HCT116 (cell line): ENCODE measurements around the gene PWWP2B. TPM values are rescaled to one million over a fixed set of nuclear protein-coding genes. Genes with fewer than 3 reads are reported as not detected.

Experiments used
- ATAC-seq: fragments of 200-7000 bp; cut with Tn5 transposase; 2 replicates; pipeline ENCODE4 v1.9.1; 2020; ENCODE audit warnings: mild to moderate bottlenecking, moderate library complexity
- BruUV-seq: library from RNA; stranded (reverse); fragments of 400-500 nt; replicated peaks from 2 replicates; lab custom pipeline; 2021; lab: Mats Ljungman, UMichigan
- CTCF ChIA-PET: fragments of 300-600 bp; sonication (Branson Sonifier 250); formaldehyde crosslinking; loops from one replicate; lab custom pipeline; 2021; ENCODE audit warnings: antibody characterized with exemption; lab: Charles Lee
- POLR2A ChIA-PET: fragments of 300-600, 350-600 bp; sonication (Branson Sonifier 250); formaldehyde crosslinking; loops from one replicate; lab custom pipeline; 2021; ENCODE audit warnings: antibody characterized with exemption; lab: Charles Lee
- RAD21 ChIA-PET, 2 experiments: fragments of 300-600 bp; sonication (Branson Sonifier 250); formaldehyde crosslinking; loops; one replicate each; lab custom pipeline; 2023; ENCODE audit warnings: low total read pairs in 2 of 2; ENCODE audit not compliant: uncharacterized antibody in 2 of 2, unreplicated experiment in 2 of 2, low non-redundant PET in 1 of 2; lab: Charles Lee
- DNase-seq: peaks from one replicate; pipeline ENCODE4 v3.0.0-alpha.2; 2010; ENCODE audit warnings: low read depth, low spot score
- H2AFZ ChIP-seq: fragments of 200-600 bp; shearing (Covaris generic), sonication (generic); 2 replicates; pipeline ENCODE4 v1.6.1; 2017; ENCODE audit warnings: low read depth, mixed run types, mixed read lengths, antibody characterized with exemption, low read length; ENCODE audit not compliant: poor library complexity, severe bottlenecking
- H3K27ac ChIP-seq: 2 replicates; pipeline ENCODE4 v1.5.1; 2012; ENCODE audit warnings: low read depth, low read length
- H3K27me3 ChIP-seq: fragments of 200-600 bp; sonication (generic); 2 replicates; pipeline ENCODE4 v1.6.1; 2016; ENCODE audit warnings: mixed run types, low read length, mixed read lengths; ENCODE audit not compliant: insufficient read depth
- H3K36me3 ChIP-seq, 2 experiments: fragments of 200-500 bp in 1 of 2; fragments of 200-600 bp in 1 of 2; sonication (Bioruptor generic) in 1 of 2; sonication (generic) in 1 of 2; 2 replicates each; pipeline versions ENCODE4 v1.5.1 to v1.6.1; 2014 to 2016; ENCODE audit warnings: low read length in 2 of 2, inconsistent platforms in 1 of 2, mixed read lengths in 1 of 2, mixed run types in 1 of 2; ENCODE audit not compliant: insufficient read depth in 2 of 2, control insufficient read depth in 1 of 2
- H3K4me1 ChIP-seq, 2 experiments: fragments of 200-600 bp in 1 of 2; sonication (generic) in 1 of 2; 2 replicates each; pipeline versions ENCODE4 v1.5.1 to v1.6.1; 2012 to 2017; ENCODE audit warnings: low read length in 2 of 2, inconsistent platforms in 1 of 2, mild to moderate bottlenecking in 1 of 2, mixed read lengths in 1 of 2, mixed run types in 1 of 2, moderate library complexity in 1 of 2; ENCODE audit not compliant: insufficient read depth in 2 of 2, control insufficient read depth in 1 of 2
- H3K4me2 ChIP-seq: fragments of 200-600 bp; sonication (generic); 2 replicates; pipeline ENCODE4 v1.6.1; 2017; ENCODE audit warnings: mixed run types, low read length, mixed read lengths
- H3K4me3 ChIP-seq, 2 experiments: fragments of 200-600 bp in 1 of 2; sonication (generic) in 1 of 2; replicated peaks in 1 of 2; 2 replicates each; pipeline ENCODE4 v1.5.1; 2011 to 2016; ENCODE audit warnings: low read length in 2 of 2, control low read depth in 1 of 2, low read depth in 1 of 2, mild to moderate bottlenecking in 1 of 2, mixed read lengths in 1 of 2, mixed run types in 1 of 2
- H3K79me2 ChIP-seq: fragments of 200-600 bp; sonication (generic); 2 replicates; pipeline ENCODE4 v1.6.1; 2017; ENCODE audit warnings: mild to moderate bottlenecking, mixed run types, low read length, moderate library complexity, mixed read lengths; ENCODE audit not compliant: insufficient read depth
- H3K9ac ChIP-seq: fragments of 200-600 bp; sonication (generic); 2 replicates; pipeline ENCODE4 v1.6.1; 2016; ENCODE audit warnings: low read length, mixed read lengths
- H3K9me2 ChIP-seq: fragments of 200-600 bp; sonication (generic), shearing (Covaris generic); 2 replicates; pipeline ENCODE4 v1.6.1; 2017; ENCODE audit warnings: mixed run types, mild to moderate bottlenecking, moderate library complexity; ENCODE audit not compliant: insufficient read depth
- H3K9me3 ChIP-seq, 2 experiments: fragments of 200-500 bp in 1 of 2; fragments of 200-600 bp in 1 of 2; sonication (Bioruptor generic) in 1 of 2; sonication (generic) in 1 of 2; 2 replicates each; pipeline ENCODE4 v1.6.1; 2014 to 2017; ENCODE audit warnings: low read length in 2 of 2, mixed read lengths in 2 of 2, inconsistent platforms in 1 of 2, low read depth in 1 of 2, mild to moderate bottlenecking in 1 of 2, mixed run types in 1 of 2, moderate library complexity in 1 of 2; ENCODE audit not compliant: control insufficient read depth in 1 of 2, insufficient read depth in 1 of 2
- H4K20me1 ChIP-seq: fragments of 200-600 bp; sonication (generic), shearing (Covaris generic); 2 replicates; pipeline ENCODE4 v1.6.1; 2017; ENCODE audit warnings: mixed run types, mild to moderate bottlenecking, moderate library complexity; ENCODE audit not compliant: insufficient read depth
- CEBPB ChIP-seq: IDR thresholded peaks from 2 replicates; pipeline ENCODE4 v1.6.1; 2012; ENCODE audit warnings: low read depth
- EGR1 ChIP-seq: IDR thresholded peaks from 2 replicates; pipeline ENCODE4 v1.6.1; 2012; ENCODE audit warnings: low read depth
- EZH2 ChIP-seq: fragments of 200-600 bp; sonication (generic); IDR thresholded peaks from 2 replicates; pipeline ENCODE4 v1.6.1; 2017; ENCODE audit warnings: antibody characterized with exemption, mixed run types
- EZH2phosphoT487 ChIP-seq: fragments of 200-600 bp; IDR thresholded peaks from 2 replicates; pipeline ENCODE4 v1.6.1; 2018; ENCODE audit warnings: antibody characterized with exemption, borderline replicate concordance
- FOSL1 ChIP-seq: IDR thresholded peaks from 2 replicates; pipeline ENCODE4 v1.6.1; 2012; ENCODE audit warnings: low read depth
- JUND ChIP-seq: IDR thresholded peaks from 2 replicates; pipeline ENCODE4 v1.6.1; 2012
- POLR2A ChIP-seq: IDR thresholded peaks from 2 replicates; pipeline ENCODE4 v1.7.0; 2011; ENCODE audit warnings: borderline replicate concordance; ENCODE audit not compliant: insufficient read depth, insufficient read length; ENCODE audit errors: extremely low read depth
- POLR2AphosphoS5 ChIP-seq: IDR thresholded peaks from 2 replicates; pipeline ENCODE4 v1.6.1; 2011; ENCODE audit warnings: mild to moderate bottlenecking, low read depth, low read length, moderate library complexity
- SP1 ChIP-seq: IDR thresholded peaks from 2 replicates; pipeline ENCODE4 v1.6.1; 2012; ENCODE audit warnings: low read depth
- TCF7L2 ChIP-seq: IDR thresholded peaks from 2 replicates; pipeline ENCODE4 v1.7.0; 2011; ENCODE audit warnings: borderline replicate concordance, inconsistent platforms; ENCODE audit not compliant: insufficient read depth, insufficient read length; ENCODE audit errors: extremely low read depth
- ZFX ChIP-seq: fragments of 450-650 bp; IDR thresholded peaks from 2 replicates; pipeline ENCODE4 v1.6.1; 2017
- ZNF274 ChIP-seq: fragments of 200-500 bp; sonication (Bioruptor generic); IDR thresholded peaks from 2 replicates; pipeline ENCODE4 v1.6.1; 2014; ENCODE audit warnings: mild to moderate bottlenecking, low read depth, low read length, inconsistent platforms
- intact Hi-C: fragments of 100-400 bp; cut with micrococcal nuclease; formaldehyde crosslinking; loops from 2 replicates; pipeline ENCODE4 v1.10.0; 2022
- total RNA-seq: library from RNA; stranded (reverse); gene quantifications from one replicate; pipeline ENCODE4 v1.2.1, GENCODE V29; 2021; ENCODE audit not compliant: unreplicated experiment
- TF ChIP-seq, protein P1 (sequence below): IDR thresholded peaks from 2 replicates; pipeline ENCODE4 v1.6.1; 2012
- TF ChIP-seq, protein P2 (sequence below): IDR thresholded peaks from 2 replicates; pipeline ENCODE4 v1.6.1; 2012
- TF ChIP-seq, protein P3 (sequence below): IDR thresholded peaks from 2 replicates; pipeline ENCODE4 v1.6.1; 2011; ENCODE audit warnings: mild to moderate bottlenecking, low read length, moderate library complexity; ENCODE audit not compliant: insufficient replicate concordance; ENCODE audit errors: extremely low read depth
- TF ChIP-seq, protein P4 (sequence below), 3 experiments: fragments of 200-600 bp in 1 of 3; sonication (generic) in 1 of 3; IDR thresholded peaks in 2 of 3; conservative IDR thresholded peaks in 1 of 3; 2 replicates each; pipeline ENCODE4 v1.5.1; 2012 to 2017; ENCODE audit warnings: low read depth in 2 of 3, low read length in 2 of 3, antibody characterized with exemption in 1 of 3, borderline replicate concordance in 1 of 3, control low read depth in 1 of 3, mild to moderate bottlenecking in 1 of 3, mixed read lengths in 1 of 3, mixed run types in 1 of 3, moderate library complexity in 1 of 3; ENCODE audit not compliant: insufficient read depth in 1 of 3

PWWP2B gene
- total RNA-seq, 1 experiment from 2014 or later, result 13.9 TPM

DNA sequence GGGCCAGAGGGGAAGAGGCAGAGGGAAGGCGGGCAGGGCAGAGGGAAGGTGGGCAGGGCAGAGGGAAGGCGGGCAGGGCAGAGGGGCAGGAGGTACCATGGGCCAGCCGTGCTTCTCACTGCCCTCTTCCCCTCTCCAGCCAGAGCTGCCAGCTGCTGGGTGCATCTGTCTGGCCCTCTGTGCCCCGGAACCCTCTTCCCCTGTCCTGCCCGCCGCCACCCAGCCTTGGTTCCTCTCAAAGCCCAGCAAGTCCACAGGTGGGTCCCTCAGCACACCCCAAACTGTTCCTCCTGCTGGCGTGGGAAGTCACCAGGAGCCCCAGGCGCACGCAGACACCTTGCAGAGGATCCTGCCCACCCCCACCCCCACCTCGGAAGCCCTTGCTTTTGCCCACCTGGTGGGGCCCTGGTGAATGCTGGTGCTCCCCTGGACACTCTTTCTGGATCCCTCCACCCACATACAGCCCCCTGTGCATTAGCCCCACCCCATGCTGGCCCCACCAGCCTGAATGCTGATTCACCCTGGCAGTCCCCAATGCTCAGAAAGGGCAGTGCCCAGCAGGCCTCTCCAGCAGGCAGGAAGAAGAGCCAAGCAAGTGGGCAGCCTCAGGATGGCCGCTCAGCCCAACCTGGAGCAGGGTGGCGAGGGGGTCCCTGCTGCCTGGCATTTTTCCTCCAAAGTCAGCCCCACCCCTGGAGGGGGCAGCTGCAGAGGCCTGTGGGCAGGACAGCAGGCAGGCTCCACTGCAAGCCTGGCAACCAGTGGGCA is 1.9 kb upstream of the PWWP2B start:
- Histone ChIP-seq H3K9me2 (no peaks in the 10 kb centered on the region), H2AFZ (no peak overlapping the region), H3K4me2 (peak overlapping the region; percentile 64), H3K36me3 (no peaks in the 10 kb centered on the region), H3K27ac (peak overlapping the region; percentile 79; the same call in 1 of the 2 replicates), H3K79me2 (peaks cover 23% of the 10 kb centered on the region), H3K9me3 (no peaks in the 10 kb centered on the region), H3K4me3 (no peak overlapping the region), H3K27me3 (no peaks in the 10 kb centered on the region), H3K4me1 (peaks cover 11 to 36% of the 10 kb centered on the region in 2 experiments), H4K20me1 (no peaks in the 10 kb centered on the region), H3K9ac (peak overlapping the region; percentile 60; the same call in 1 of the 2 replicates)
- no peak for TF ChIP-seq CEBPB
- TF ChIP-seq, protein P1, sequence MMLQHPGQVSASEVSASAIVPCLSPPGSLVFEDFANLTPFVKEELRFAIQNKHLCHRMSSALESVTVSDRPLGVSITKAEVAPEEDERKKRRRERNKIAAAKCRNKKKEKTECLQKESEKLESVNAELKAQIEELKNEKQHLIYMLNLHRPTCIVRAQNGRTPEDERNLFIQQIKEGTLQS, result no peak
- no peak for TF ChIP-seq EGR1
- no peak for TF ChIP-seq SP1
- no peak for TF ChIP-seq POLR2A
- TF ChIP-seq, protein P2, sequence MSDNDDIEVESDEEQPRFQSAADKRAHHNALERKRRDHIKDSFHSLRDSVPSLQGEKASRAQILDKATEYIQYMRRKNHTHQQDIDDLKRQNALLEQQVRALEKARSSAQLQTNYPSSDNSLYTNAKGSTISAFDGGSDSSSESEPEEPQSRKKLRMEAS, result no peak
- TF ChIP-seq, protein P3, sequence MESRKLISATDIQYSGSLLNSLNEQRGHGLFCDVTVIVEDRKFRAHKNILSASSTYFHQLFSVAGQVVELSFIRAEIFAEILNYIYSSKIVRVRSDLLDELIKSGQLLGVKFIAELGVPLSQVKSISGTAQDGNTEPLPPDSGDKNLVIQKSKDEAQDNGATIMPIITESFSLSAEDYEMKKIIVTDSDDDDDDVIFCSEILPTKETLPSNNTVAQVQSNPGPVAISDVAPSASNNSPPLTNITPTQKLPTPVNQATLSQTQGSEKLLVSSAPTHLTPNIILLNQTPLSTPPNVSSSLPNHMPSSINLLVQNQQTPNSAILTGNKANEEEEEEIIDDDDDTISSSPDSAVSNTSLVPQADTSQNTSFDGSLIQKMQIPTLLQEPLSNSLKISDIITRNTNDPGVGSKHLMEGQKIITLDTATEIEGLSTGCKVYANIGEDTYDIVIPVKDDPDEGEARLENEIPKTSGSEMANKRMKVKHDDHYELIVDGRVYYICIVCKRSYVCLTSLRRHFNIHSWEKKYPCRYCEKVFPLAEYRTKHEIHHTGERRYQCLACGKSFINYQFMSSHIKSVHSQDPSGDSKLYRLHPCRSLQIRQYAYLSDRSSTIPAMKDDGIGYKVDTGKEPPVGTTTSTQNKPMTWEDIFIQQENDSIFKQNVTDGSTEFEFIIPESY, result no peak
- TF ChIP-seq TCF7L2, result no peak
- no peak for TF ChIP-seq ZFX
- no peak for TF ChIP-seq FOSL1
- TF ChIP-seq EZH2phosphoT487, result no peak
- TF ChIP-seq, protein P4, sequence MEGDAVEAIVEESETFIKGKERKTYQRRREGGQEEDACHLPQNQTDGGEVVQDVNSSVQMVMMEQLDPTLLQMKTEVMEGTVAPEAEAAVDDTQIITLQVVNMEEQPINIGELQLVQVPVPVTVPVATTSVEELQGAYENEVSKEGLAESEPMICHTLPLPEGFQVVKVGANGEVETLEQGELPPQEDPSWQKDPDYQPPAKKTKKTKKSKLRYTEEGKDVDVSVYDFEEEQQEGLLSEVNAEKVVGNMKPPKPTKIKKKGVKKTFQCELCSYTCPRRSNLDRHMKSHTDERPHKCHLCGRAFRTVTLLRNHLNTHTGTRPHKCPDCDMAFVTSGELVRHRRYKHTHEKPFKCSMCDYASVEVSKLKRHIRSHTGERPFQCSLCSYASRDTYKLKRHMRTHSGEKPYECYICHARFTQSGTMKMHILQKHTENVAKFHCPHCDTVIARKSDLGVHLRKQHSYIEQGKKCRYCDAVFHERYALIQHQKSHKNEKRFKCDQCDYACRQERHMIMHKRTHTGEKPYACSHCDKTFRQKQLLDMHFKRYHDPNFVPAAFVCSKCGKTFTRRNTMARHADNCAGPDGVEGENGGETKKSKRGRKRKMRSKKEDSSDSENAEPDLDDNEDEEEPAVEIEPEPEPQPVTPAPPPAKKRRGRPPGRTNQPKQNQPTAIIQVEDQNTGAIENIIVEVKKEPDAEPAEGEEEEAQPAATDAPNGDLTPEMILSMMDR (IDR thresholded peaks at IDR 0.05 in 2 of 3, conservative IDR thresholded peaks at IDR 0.05 in 1 of 3; ENCODE audit: borderline replicate concordance in 1 of 3, insufficient read depth in 1 of 3, low read depth in 2 of 3, low read length in 2 of 3), result no peak
- no peak for TF ChIP-seq JUND
- TF ChIP-seq EZH2, result no peak
- no peak for TF ChIP-seq ZNF274
- TF ChIP-seq POLR2AphosphoS5, result no peak
- DNase-seq (no peak), ATAC-seq (no peak)
- ChIA-PET CTCF (no interaction called here), RAD21 (no interaction called here), POLR2A (no interaction called here)
- intact Hi-C loops, result no loop called here
- BruUV-seq, result TSS peak; percentile 53
